ENCODE data around the gene ARHGEF19.
"Not testable (repeated sequence)": the region's sequence is repeated elsewhere in the genome, so short reads cannot be mapped to it uniquely, and the experiment has no call there.

ARHGEF19 gene

DNA sequence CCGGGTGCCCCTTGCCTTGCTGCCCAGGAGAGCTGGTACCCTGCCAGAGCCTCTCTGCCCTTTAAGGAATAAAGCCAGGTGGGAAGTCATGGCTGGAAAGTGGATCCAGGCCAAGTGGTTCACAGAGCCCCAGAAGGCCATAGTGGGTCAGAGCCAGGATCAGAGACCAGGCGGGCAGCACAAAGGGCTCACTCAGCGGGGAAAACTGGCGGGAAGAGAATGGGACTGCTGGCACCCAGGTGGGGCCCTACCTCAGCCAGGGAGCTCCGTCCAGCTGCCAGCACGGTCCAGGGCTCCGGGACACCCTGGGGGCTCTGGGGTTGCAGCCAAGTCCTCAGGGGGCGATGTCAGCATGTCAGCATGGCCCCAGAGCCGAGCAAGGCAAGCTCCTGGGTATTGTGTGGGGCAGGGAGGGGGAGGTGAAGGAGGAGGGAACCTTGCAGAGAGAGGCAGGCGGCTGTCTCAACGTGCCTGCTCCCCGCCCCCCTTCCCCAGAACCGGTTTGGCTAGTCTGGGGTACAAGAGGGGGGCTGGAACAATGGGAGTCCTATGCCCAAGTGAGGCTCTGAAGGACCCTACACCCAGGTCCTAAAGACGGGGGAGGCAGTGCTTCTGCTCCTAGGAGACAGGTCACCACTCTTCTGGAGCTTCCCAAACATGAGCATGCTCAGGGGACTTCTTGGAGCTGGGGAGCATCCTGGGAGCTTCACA is at the start of gene ARHGEF19:
Gene ARHGEF19 (minus strand): TSS at position 402 of the 711 bp plus-strand sequence. CDS start 3,598 bp downstream, outside the sequence.
- no peak for DNase-seq

DNA sequence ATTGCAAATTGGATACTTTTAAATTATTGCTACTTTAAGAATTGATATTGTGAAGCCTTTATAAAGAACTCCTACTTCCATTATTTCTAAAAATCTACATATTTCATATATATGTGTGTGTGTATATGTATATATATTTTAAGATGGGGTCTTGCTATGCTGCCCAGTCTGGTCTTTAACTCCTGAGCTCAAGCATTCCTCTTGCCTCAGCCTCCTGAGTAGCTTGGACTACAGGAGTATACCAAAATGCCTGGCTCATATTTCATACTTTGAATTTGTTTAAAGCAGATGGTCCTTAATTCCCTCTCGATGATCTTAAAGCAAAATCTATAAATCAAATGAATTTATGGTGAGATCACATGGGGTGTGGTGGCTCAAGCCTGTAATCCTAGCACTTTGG is 49.6 kb upstream of the ARHGEF19 start:
- no peak for DNase-seq

DNA sequence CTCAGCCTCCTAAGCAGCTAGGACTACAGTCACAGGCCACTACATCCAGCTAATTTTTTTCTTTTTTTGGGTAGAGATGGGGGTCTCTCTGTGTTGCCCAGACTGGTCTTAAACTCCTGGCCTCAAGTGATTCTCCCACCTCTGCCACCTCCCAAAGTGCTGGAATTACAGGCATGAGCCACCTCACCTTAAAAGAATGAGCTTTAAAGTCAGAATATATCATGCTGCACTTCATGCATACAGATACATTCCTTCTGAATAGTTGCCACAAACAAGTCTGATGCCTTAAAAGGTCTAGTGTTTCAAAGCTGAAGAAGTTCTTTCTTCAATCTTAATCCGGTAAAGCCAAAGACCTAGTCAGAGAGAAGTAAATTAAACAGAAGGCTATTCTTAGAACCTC is 48.4 kb upstream of the ARHGEF19 start:
- DNase-seq, result no peak

DNA sequence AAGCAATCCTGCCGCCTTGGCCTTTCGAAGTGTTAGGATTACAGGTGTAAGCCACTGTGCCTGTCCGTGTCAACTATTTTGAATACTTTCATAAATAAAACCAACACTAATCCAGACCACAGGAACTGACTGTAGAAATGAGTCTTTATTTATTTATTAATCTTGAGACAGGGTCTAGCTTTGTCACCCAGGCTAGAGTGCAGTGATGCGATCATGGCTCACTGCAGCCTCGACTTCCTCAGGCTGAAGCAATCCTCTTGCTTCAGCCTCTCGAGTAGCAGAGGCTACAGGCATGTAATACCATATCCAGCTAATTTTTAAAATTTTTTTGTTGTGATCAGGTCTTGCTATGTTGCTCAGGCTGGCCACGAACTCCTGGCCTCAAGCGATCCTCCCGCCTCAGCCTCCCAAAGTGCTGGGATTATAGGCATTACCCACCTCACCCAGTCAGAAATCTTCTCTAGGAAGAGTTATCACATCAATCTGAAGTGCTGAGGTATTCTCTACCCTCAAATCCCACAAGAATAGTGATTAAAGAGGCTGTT is 46.2 kb upstream of the ARHGEF19 start:
- no peak for DNase-seq

DNA sequence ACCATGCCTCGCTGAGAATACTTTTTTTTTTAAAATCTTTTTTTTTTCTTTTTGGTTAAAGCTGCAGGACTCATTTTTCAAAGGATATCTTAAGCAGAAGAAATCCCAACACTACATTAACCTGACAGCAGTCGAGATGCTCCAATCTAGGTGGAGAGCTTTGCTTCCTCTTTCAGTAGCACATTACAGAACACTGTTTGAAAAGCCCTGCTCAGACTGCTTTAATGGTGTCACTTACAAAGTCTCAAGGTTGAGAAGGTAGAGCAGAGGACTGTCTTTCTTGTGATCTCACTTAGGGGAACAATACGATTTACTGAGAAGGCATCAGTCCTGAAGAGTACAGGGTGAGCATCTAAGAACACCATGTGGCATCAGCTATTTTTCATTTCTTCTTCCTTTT is 45.5 kb upstream of the ARHGEF19 start:
- no peak for DNase-seq

DNA sequence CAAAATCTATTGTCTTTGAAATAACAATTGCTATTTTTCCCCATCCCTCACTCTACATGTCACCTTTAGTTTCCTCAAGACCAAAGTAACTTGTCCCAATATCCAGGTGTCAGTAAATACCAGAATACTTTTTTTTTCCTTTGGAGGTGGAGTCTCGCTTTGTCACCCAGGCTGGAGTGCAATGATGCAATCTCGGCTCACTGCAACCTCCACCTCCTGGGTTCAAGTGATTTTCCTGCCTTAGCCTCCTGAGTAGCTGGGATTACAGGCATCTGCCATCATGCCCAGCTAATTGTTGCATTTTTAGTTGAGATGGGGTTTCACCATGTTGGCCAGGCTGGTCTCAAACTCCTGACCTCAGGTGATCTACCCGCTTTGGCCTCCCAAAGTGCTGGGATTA is 45.1 kb upstream of the ARHGEF19 start:
- not testable (repeated sequence) for DNase-seq

DNA sequence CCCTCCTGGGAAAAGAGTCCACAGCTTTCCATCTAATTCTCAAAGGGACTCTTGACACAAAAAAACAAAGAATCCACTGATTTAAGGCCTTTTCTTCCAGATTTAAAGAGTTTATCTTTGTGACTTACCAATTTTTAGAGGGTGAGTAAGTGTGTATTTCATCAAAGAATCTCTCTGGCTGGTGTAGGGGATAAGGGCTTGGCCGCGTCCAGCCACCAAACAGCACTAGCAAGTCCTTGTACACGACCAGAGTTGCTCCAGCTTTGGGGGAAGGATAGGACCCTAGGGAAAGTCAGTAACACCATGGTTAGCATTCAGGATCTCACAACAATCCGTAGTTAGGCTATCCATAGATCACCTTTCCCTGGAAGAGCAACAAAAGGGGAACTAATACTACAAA is 44.0 kb upstream of the ARHGEF19 start:
- DNase-seq, result no peak

DNA sequence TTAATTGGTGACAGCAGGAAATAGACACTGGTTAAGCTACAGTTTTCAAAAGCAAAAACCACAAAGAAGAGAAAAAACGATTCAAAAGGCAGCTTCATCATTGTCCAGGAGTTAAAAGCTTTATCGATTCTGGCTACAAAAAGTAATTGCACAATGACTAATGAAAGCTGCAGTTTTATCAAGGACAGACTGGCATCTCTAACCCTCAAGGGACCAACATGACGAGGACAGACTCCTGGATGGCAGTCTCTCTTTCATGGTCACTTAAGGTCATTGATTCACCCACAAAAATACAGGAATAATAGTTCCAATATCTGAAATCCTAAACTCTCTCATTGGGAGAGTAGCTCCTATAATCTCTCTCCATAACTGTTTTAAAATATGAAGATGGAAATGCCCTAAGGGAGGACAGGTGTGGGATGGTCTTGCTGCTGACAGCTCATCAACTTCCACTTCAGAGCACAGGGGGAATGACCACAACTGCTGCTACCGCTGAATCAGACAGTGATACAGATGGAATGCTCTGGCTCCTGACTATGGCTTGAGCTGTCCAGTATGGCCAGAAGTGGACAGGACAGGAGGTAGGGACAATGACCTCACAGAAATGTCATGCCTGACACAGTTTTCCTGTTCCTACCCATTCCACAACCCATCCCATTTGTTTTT is 41.9 kb upstream of the ARHGEF19 start:
- DNase-seq, result no peak

DNA sequence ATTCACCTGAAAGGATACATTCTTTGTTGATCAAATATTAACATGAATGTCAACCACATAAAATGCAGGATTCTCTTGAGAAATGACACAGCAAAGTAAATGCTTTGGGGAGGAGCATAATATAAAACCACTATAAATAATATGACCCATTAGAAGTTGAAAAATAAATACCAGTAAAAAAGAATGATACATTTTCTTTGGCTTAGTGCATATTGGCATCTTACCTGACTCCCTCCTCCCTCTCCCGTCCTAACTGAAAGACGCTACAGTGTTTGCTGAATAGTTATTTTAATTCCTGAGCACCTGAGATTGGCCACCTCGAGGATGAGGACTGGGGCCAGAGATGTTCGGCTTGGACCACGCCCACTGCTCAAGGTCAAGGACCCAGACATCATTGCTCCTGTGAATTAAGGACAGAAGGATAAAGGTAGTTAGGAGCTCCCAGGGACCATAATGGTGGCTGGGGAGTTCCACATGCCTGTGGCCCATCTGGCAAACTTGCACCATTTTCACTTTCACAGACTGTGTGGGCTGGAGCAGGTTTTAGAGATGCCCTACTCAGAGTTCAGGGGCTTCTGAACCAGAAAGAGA is 41.0 kb upstream of the ARHGEF19 start:
- DNase-seq, result no peak

DNA sequence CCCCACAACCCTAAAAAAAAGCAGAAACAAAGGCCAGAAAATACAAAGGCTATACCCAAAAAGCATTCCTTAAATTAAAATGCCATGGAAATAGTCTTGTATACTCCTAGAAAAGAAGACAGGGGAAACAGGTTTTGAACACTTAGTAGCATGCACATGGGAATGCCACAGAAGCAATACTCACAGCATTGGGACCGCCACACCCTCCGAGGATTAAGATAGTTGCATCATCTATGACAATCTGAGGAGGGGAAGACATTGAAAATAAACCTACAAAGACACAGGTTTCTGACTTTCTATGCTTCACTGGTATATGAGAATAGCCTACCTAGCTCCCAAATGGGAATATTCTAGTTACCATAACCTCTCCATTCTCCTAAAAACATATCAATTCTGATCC is 40.5 kb upstream of the ARHGEF19 start:
- no peak for DNase-seq

DNA sequence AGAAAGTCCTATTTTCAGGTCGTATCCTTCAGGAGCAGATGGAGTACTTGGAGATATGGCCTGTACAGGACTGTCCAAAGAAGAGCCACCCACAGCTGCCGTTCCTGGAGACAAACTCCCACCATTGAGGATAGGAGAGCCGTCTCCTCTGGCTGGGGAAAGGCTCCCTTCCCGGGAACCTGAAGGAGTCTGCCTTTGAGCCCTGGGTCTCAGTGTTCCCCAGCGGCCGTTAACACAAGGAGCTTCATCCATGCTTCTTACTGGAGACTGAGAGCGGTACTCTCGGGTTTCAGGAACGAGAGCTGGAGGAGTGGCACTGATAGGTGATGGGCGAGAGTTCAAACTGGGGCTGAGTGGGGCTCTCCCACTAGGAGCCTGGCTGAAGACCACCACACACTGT is 38.9 kb upstream of the ARHGEF19 start:
- DNase-seq, result no peak

DNA sequence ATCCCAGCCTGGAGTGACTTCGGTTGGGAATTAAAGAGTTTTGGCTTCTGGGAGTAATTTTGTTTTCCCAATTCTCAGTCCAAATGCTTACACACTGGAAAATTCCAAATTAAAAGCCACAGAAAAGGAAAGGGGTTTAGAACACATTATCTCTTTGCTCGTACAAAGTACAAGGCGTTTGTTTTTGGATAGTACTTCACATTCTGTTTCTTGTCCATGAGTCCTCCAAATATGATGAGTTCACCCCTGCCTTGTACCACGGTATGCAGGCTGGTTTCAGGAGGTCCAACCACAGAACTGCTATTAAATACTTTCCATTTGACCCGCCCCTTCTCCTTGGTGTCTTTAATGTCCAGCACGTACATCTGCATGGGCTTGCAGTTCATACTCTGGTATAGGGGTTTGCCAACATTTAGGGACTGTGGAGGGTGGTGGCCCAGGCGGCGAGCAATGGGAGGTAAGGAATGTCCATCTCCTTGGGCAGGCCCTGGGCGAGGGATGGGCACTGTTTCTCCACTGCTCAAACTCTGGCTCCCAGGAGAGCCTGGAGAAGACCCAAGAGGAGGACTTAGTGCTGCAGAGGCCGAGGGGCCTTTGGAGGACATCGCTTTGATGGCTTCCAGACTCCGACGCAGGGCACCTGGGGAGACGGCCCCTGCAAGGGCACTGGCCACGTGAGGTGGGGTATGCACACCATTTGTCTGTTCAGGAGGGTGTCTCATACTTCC is 38.2 kb upstream of the ARHGEF19 start:
- DNase-seq, result no peak

DNA sequence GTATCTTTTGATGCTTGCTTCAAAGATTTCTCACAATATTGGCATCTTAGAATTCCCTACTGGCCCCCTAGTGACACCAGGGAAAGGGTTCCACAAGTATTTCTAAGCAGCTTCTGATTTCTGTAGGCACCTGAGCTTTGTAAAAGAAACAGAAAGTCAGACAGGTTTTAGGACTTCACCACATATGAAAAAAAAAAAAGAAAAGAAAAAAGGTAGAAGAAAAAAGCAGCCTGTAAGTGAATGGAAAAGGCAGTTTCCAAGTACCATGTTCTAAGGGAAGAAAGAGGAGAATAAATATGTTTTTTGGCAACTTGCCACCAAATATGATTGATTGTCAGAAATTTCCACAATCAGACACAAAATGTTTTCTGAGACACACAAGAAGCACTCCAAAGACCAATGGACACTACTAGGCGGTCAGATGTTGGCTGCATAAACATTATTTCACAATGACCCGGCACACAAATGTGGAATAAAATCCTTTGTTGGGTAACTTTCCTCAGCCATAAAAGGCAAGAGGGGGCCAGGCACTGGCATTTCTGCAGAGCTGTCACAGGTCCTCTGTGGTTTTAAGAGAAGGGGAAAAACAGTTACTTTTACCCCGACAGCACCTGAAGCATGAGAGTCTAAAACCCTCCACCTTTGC is 37.3 kb upstream of the ARHGEF19 start:
- no peak for DNase-seq

DNA sequence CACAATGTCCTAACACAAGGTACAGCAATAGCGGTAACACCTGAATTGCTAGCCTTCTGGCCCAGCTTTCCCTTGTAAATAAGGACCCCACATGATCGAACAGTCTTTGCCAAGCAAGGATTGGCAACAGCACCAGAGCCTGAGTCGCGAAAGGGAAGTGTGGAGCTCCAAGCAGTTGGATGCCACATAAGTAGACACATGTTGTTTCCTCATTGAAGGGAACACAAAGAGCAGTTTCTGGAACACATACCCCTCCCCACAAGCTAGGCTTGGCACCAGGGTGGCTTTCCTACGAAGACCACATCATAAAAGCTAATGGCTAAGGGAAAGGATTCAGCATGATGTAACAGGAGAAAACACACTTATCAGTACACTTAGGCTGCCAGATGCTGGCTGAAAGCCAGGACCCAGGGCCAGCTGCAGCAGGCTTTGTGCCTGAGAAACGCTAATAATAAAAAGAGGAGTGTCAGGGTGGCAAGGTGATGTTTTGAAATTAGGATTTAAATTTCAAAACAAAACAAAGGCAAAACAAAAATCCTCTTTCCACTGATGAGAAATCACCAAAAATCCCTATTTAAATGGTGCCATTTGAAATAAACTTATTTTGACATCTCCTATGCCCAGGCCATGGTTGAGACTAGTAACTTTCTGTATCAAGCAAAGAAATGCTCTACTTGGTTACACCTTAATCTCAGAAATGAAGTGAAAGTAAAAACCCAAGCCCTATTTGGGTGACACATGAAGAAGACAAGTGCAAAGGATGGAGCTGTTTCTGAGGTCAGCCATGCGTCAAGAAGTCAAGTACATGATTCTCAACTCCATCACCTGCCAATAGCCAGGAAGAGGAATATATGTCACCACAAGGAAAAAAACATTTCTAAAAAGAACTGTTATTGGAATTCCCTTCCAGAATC is 36.4 kb upstream of the ARHGEF19 start:
- DNase-seq, result no peak

DNA sequence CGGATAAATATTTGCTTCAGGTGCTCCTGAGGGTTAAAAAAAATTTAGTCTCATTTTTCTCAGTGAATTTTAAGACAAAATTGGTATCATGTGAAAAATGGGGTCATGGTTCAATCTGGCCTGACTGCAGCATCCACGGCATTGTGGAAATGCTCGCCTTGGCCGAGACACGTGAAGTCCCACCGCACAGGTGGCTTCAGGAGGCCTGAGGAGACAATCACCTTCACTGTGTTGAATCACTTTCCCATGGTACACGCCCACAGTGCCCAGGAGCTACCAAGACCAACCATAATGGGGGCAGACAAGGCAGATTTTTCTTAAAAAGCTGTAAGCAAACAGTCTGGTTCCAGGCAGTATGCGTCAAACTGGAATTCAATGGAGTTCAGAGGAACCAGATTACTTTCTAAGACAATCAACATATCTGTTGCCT is 35.6 kb upstream of the ARHGEF19 start:
- no peak for DNase-seq

DNA sequence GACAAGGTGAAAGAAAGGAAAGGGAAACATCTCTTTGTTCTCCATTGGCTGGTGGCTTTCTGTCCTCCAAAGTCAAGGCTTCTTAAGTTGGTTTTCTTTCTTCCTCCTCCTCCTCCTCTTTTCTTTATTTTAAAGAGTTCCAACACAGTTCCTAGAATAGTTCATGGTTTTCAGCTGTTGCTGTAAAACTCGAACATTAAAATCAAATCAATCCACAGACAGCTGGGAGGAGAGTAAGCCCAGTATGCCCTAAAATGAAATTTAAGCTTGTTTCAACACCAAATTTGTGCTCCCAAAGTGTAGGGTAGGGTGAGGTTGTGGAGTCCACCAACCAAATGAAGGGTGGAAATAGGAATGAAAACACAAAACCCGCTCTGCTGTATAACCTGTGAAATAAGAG is 35.0 kb upstream of the ARHGEF19 start:
- DNase-seq, result no peak

DNA sequence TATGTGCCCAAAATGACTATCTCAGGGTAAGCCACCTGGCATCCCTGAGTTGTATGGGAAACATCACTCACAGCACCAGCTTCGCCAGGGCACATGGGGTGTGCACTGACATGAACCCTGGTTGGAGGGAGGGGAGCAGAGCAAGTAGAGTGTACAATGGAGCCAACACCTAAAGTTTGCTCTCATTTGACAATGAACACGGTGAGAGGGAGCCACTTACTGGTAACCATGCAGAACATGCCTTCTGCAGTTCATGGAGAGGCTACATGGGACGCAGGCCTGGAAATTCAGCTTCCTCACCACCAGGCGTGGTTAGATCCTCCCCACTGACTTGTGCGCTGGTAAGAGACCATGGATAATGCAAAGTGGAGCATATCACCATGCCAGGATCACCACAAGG is 34.5 kb upstream of the ARHGEF19 start:
- no peak for DNase-seq

DNA sequence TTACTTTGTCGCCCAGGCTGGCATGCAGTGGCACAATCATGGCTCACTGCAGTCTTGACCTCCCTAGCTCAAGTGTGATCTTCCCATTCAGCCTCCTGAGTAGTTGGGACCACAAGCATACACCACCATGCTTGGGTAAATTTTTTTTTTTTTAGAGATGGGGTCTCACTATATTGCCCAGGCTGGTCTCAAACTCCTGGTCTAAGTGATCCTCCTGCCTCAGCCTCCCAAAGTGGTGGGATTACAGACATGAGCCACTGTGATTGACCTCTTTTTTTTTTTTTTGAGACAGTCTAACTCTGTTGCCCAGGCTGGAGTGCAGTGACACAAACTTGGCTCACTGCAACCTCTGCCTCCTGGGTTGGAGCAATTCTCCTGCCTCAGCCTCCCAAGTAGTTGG is 33.8 kb upstream of the ARHGEF19 start:
- not testable (repeated sequence) for DNase-seq

DNA sequence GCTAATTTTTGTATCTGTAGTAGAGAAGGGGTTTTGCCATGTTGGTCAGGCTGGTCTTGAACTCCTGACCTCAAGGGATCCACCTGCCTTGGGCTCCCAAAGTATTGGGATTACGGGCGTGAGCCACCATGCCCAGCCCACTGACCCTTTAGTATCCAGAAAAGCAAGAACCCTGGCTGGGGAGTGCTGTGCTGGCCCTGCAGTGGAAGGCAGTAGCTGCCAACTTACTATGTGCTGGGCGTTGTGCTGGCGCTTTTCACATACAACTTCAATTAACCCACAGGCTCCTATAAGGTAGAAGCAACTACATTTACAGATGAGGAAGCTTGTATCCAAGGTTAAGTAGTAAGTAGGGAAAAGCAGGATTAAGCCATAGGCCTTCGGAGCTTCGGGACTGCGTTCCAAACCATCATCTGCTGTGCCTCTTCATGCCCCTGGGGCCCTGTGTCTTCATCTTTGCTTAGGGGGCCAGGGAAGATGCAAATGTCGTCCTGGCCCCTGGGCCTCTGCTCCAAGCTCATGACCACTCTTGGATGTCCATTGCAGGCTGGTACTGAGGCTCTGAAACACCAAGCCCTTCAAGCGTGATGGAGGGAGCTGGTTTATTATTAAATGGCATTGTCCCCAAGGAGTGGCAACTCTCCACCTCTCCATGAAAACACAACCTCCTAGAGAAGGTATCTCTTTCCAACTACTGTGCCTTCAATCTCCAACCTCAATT is 33.2 kb upstream of the ARHGEF19 start:
- DNase-seq, result no peak

DNA sequence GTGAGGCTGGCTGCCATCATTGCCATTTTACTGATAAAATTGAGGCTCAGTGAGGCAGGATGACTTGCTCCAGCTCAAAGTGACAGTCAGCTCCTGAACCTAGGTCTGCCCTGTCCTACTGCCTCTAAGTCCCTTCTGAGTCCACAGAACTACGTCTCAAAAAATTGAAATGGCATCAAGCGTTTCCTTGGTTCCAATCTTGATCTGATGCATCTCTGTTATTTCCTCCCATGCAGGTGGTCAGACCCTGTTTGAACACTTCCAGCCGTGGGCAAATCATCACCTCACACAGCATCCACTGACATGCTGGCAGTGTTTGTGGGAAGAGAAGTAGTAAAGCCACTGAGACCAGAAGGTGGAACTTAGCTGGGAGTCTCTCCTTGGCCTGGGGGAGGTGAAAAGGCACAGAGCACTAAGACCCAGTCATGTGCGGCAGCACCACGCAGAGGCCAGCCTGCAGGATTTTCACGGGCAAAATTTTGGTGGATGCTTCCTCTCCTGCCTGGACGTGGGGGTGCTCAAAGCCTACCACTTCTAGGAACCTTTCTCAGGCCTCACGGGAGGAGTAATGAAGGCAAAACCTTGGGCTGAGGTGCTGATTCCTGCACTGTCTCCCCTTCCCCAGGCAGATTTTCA is 32.3 kb upstream of the ARHGEF19 start:
- no peak for DNase-seq
